CD14-positive monocyte (primary cell): Measurements from ENCODE around the gene PDE8A. TPM values are rescaled to one million over a fixed set of nuclear protein-coding genes. Genes with fewer than 3 reads are reported as not detected.

Experiments used
- DNase-seq, 3 donors: peaks; one replicate each; pipeline ENCODE4 v3.0.0-alpha.2; 2011 to 2022
- H2AFZ ChIP-seq: 2 replicates; pipeline ENCODE4 v1.6.0; 2012; ENCODE audit warnings: mild to moderate bottlenecking, low read depth, low read length, inconsistent platforms; ENCODE audit not compliant: insufficient read depth, poor library complexity, severe bottlenecking
- H3K27ac ChIP-seq, 2 donors: 1 replicate in 1 of 2; 2 replicates in 1 of 2; pipeline ENCODE4 v1.5.1; 2012 to 2013; ENCODE audit warnings: low read length in 2 of 2, control low read depth in 1 of 2, inconsistent platforms in 1 of 2, low read depth in 1 of 2, mild to moderate bottlenecking in 1 of 2
- H3K27me3 ChIP-seq, 2 donors: one replicate each; pipeline versions ENCODE4 v1.6.0 to v1.6.1; 2011 to 2013; ENCODE audit warnings: low read length in 2 of 2; ENCODE audit not compliant: control insufficient read depth in 2 of 2, insufficient read depth in 2 of 2
- H3K36me3 ChIP-seq, 2 donors: replicated peaks in 1 of 2; 1 replicate in 1 of 2; 2 replicates in 1 of 2; pipeline versions ENCODE4 v1.5.1 to v1.6.1; 2012 to 2013; ENCODE audit warnings: low read length in 2 of 2, control low read depth in 1 of 2, inconsistent platforms in 1 of 2, mild to moderate bottlenecking in 1 of 2; ENCODE audit not compliant: insufficient read depth in 2 of 2, control insufficient read depth in 1 of 2
- H3K4me1 ChIP-seq, 2 donors: 1 replicate in 1 of 2; 2 replicates in 1 of 2; pipeline versions ENCODE4 v1.5.1 to v1.6.1; 2012 to 2013; ENCODE audit warnings: low read length in 2 of 2, control low read depth in 1 of 2, inconsistent platforms in 1 of 2, mild to moderate bottlenecking in 1 of 2, moderate library complexity in 1 of 2; ENCODE audit not compliant: insufficient read depth in 2 of 2, control insufficient read depth in 1 of 2
- H3K4me2 ChIP-seq: replicated peaks from 2 replicates; pipeline ENCODE3; 2012; ENCODE audit warnings: low read length, moderate library complexity, mild to moderate bottlenecking; ENCODE audit not compliant: poor library complexity, severe bottlenecking; ENCODE audit errors: extremely low read depth
- H3K4me3 ChIP-seq, 3 experiments: fragments of 200-600 bp in 1 of 3; sonication (generic) in 1 of 3; replicated peaks in 1 of 3; 1 replicate in 2 of 3; 2 replicates in 1 of 3; pipeline ENCODE4 v1.5.1; 2011 to 2013; ENCODE audit warnings: low read length in 3 of 3, mild to moderate bottlenecking in 3 of 3, control low read depth in 2 of 3, low read depth in 2 of 3, inconsistent platforms in 1 of 3, moderate library complexity in 1 of 3
- H3K79me2 ChIP-seq: 2 replicates; pipeline ENCODE4 v1.6.0; 2012; ENCODE audit warnings: mild to moderate bottlenecking, control low read depth, inconsistent platforms, low read length, moderate library complexity; ENCODE audit not compliant: insufficient read depth
- H3K9ac ChIP-seq: 2 replicates; pipeline ENCODE4 v1.6.0; 2017; ENCODE audit warnings: low read length, mild to moderate bottlenecking; ENCODE audit not compliant: insufficient read depth, poor library complexity, severe bottlenecking
- H3K9me3 ChIP-seq, 2 donors: replicated peaks in 1 of 2; 1 replicate in 1 of 2; 2 replicates in 1 of 2; pipeline versions ENCODE4 v1.5.1 to v1.6.1; 2012 to 2013; ENCODE audit warnings: low read length in 2 of 2, control low read depth in 1 of 2; ENCODE audit not compliant: control insufficient read depth in 1 of 2, insufficient read depth in 1 of 2
- H4K20me1 ChIP-seq: 2 replicates; pipeline ENCODE4 v1.6.0; 2012; ENCODE audit warnings: mild to moderate bottlenecking, low read length, control low read depth, moderate library complexity; ENCODE audit not compliant: insufficient read depth
- H3K27ac Mint-ChIP-seq, 7 donors: one replicate each; pipeline ENCODE4 v1.8.0; 2020; ENCODE audit warnings: mild to moderate bottlenecking in 7 of 7, mixed read lengths in 7 of 7, moderate library complexity in 6 of 7, inconsistent platforms in 2 of 7
- H3K27me3 Mint-ChIP-seq, 3 donors: one replicate each; pipeline ENCODE4 v1.8.0; 2021 to 2022; ENCODE audit warnings: low read depth in 3 of 3, mild to moderate bottlenecking in 3 of 3, mixed read lengths in 3 of 3, moderate library complexity in 3 of 3, inconsistent platforms in 1 of 3
- H3K36me3 Mint-ChIP-seq, 2 donors: one replicate each; pipeline ENCODE4 v1.8.0; 2020; ENCODE audit warnings: mixed read lengths in 2 of 2, inconsistent platforms in 1 of 2, mild to moderate bottlenecking in 1 of 2
- H3K4me1 Mint-ChIP-seq: one replicate; pipeline ENCODE4 v1.8.0; 2020; ENCODE audit warnings: mild to moderate bottlenecking, mixed read lengths
- H3K4me3 Mint-ChIP-seq, 2 donors: one replicate each; pipeline ENCODE4 v1.8.0; 2020; ENCODE audit warnings: mild to moderate bottlenecking in 2 of 2, mixed read lengths in 2 of 2, moderate library complexity in 1 of 2
- H3K9me3 Mint-ChIP-seq, 7 donors: one replicate each; pipeline ENCODE4 v1.8.0; 2020 to 2022; ENCODE audit warnings: mixed read lengths in 7 of 7, mild to moderate bottlenecking in 6 of 7, moderate library complexity in 6 of 7, inconsistent platforms in 2 of 7
- CTCF ChIP-seq: fragments of 200-600 bp; IDR thresholded peaks from one replicate; pipeline ENCODE4 v1.8.0; 2022; ENCODE audit warnings: antibody characterized with exemption, mild to moderate bottlenecking
- WGBS: methylation state at CpG from one replicate; pipeline ENCODE4 v1.1.5; 2013; ENCODE audit warnings: missing lambda C conversion rate; ENCODE audit not compliant: insufficient coverage; 5-methylcytosine and 5-hydroxymethylcytosine counted together
- intact Hi-C, 2 donors: fragments of 100-400 bp; cut with micrococcal nuclease; formaldehyde crosslinking; loops; one replicate each; pipeline versions ENCODE4 v1.15.0 to v1.15.1; 2023
- polyA plus RNA-seq, 3 donors: library from polyadenylated mRNA; depleted of rRNA in 1 of 3; unstranded in 2 of 3; stranded (reverse) in 1 of 3; fragments of 300-500 nt in 2 of 3; fragments of >200 nt in 1 of 3; fragmentation: Illumina TruSeq in 2 of 3; gene quantifications; 1 replicate in 2 of 3; 2 replicates in 1 of 3; pipeline ENCODE4 v1.2.3, GENCODE V29; 2012 to 2021

Gene PDE8A
- polyA plus RNA-seq, 3 donors: 2.8 to 33.4 (median 4.9) TPM

GRCh38 chr15:85005319-85005718 lies 23.7 kb downstream of the PDE8A start:
- H3K4me2 ChIP-seq: no peak overlapping the region
- no peaks in the 10 kb centered on the region for H3K36me3 ChIP-seq
- H3K27me3 ChIP-seq: no peaks in the 10 kb centered on the region
- Mint-ChIP-seq H3K4me1 (peaks cover 74% of the 10 kb centered on the region), H3K27me3 (peaks cover 0 to 3% (median 0%) of the 10 kb centered on the region in 3 donors), H3K9me3 (no peaks in the 10 kb centered on the region), H3K27ac (peak overlapping the region in 6 of 7 donors; percentile 20 to 94 (median 53)), H3K36me3 (peaks cover 5 to 7% of the 10 kb centered on the region in 2 donors), H3K4me3 (no peak overlapping the region)
- WGBS: 100% methylated on average over 1 of the region's 2 CpGs
- H3K27ac ChIP-seq: peak overlapping the region in 1 of 2 donors; percentile 4
- H3K4me1 ChIP-seq: peaks cover 55 to 64% of the 10 kb centered on the region in 2 donors
- H2AFZ ChIP-seq: no peak overlapping the region
- peaks cover 76% of the 10 kb centered on the region for H4K20me1 ChIP-seq
- intact Hi-C loops: loop anchor here in 1 of 2 donors (10.0 kb wide), 1 partner anchor 51 kb away; no protein-coding TSS in a partner anchor
- no peak overlapping the region for H3K9ac ChIP-seq
- peaks cover 65% of the 10 kb centered on the region for H3K79me2 ChIP-seq
- no peak for TF ChIP-seq CTCF
- H3K9me3 ChIP-seq: no peaks in the 10 kb centered on the region
- H3K4me3 ChIP-seq: no peak overlapping the region
- DNase-seq: no peak

- no peaks in the 10 kb centered on the region for H3K36me3 ChIP-seq
- Mint-ChIP-seq H3K9me3 (no peaks in the 10 kb centered on the region), H3K27ac (peak overlapping the region in 4 of 7 donors; percentile 33 to 94 (median 71)), H3K27me3 (peaks cover 0 to 3% (median 0%) of the 10 kb centered on the region in 3 donors), H3K4me3 (no peak overlapping the region), H3K36me3 (peaks cover 5 to 7% of the 10 kb centered on the region in 2 donors), H3K4me1 (peaks cover 76% of the 10 kb centered on the region)
- 0% methylated on average over 2 of the region's 5 CpGs for WGBS
- no peak overlapping the region for H2AFZ ChIP-seq
- no peak overlapping the region for H3K9ac ChIP-seq
- no peak for TF ChIP-seq CTCF
- no peaks in the 10 kb centered on the region for H3K9me3 ChIP-seq
- no peak overlapping the region for H3K4me2 ChIP-seq
- peaks cover 76% of the 10 kb centered on the region for H4K20me1 ChIP-seq
- H3K4me1 ChIP-seq: peaks cover 59 to 68% of the 10 kb centered on the region in 2 donors
- H3K27ac ChIP-seq: no peak overlapping the region
- no peak overlapping the region for H3K4me3 ChIP-seq
- intact Hi-C loops: loop anchor here in 1 of 2 donors (10.0 kb wide), 1 partner anchor 51 kb away; no protein-coding TSS in a partner anchor
- H3K27me3 ChIP-seq: no peaks in the 10 kb centered on the region
- peak in 2 of 3 donors; percentile 54 to 88 for DNase-seq
- peaks cover 60% of the 10 kb centered on the region for H3K79me2 ChIP-seq
These were observed 24.1 kb downstream of the PDE8A start for GRCh38 chr15:85005746-85006145.
